ENCODE measurements around the gene TFG.

Gene TFG

DNA sequence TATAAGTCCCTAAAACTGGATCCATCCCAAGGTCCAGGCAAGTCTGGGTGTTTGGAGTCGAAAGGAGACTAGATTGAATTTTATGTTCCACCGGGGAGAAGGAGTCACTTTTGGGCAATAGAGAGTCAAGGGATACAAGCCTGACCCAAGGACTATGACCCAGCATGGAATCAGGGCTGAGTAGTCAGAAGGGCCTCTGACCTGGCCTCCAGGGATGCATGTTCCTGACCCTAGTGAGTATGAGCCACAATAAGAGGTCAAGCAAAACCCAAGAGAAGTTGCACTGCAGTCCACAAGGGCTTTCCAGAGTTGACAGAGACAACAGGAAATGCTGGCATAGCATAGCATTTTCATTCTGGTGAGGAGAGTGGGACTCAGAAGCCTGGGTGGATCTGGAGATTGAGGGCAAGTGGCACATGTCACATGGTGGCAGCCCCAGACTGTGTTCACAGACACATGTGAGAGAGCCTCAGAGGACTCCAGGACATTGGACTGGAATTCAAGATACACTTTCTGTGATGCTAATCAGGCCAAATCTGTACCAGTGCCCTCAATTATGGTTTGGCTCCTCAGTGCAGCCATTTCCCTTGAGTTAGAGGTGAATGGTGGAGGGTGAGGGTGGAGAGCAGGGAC, 66.9 kb downstream of the TFG start:
- TF ChIP-seq, protein P1, sequence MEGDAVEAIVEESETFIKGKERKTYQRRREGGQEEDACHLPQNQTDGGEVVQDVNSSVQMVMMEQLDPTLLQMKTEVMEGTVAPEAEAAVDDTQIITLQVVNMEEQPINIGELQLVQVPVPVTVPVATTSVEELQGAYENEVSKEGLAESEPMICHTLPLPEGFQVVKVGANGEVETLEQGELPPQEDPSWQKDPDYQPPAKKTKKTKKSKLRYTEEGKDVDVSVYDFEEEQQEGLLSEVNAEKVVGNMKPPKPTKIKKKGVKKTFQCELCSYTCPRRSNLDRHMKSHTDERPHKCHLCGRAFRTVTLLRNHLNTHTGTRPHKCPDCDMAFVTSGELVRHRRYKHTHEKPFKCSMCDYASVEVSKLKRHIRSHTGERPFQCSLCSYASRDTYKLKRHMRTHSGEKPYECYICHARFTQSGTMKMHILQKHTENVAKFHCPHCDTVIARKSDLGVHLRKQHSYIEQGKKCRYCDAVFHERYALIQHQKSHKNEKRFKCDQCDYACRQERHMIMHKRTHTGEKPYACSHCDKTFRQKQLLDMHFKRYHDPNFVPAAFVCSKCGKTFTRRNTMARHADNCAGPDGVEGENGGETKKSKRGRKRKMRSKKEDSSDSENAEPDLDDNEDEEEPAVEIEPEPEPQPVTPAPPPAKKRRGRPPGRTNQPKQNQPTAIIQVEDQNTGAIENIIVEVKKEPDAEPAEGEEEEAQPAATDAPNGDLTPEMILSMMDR (IDR thresholded peaks at IDR 0.05) = no peak

GRCh38 chr3:100776746-100777145, 67.5 kb downstream of the TFG start:
- TF ChIP-seq, protein P1 (IDR thresholded peaks at IDR 0.05) = no peak

DNA sequence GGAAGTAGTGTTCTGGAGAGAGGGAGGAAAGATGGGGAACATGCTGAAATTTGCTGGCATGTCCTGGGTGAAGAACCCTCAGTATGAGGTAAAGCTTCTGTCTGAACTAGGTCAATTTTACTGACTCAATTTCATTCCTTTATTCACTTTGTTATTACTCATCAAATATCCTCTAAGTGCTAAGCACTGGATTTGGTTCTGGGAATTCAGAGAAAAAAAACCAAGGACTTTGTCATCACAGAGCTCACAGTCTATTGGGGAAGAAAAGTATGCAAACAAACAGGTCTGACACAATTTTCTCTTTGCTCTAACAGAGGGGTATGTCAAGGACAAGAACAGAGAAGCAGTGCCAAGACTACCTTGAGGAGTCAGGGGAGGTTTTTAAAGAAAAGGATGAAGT, 68.0 kb downstream of the TFG start:
- TF ChIP-seq, protein P1 (IDR thresholded peaks at IDR 0.05) = no peak

GRCh38 chr3:100779480-100779879, 70.2 kb downstream of the TFG start:
- TF ChIP-seq, protein P1 (IDR thresholded peaks at IDR 0.05) = no peak

DNA sequence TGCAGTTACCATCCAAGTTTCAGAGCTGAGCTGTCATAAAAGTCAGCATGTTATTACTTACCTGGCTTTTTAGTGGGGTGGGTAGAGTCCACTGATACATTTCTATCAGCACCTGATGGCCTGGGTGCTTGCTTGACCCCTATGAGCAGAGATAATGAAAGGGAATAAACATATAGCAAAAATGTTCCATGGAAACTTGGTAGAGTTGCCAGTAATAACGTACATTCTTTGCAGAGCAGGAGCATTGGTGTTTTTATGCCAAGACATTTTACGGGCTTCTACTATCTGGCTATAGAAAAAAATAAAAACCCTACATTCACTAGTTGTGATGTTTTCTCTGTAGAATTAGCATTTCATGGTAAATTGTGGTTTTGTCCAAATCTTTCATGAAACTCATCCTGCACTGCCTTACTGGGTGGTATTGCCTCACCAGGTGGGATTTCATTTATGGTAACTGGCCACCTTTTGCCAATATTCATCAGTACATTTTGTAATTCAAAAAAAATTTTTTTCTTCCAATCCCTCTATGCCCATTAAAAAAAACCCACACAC, 70.9 kb downstream of the TFG start:
- TF ChIP-seq, protein P1 (IDR thresholded peaks at IDR 0.05) = no peak

DNA sequence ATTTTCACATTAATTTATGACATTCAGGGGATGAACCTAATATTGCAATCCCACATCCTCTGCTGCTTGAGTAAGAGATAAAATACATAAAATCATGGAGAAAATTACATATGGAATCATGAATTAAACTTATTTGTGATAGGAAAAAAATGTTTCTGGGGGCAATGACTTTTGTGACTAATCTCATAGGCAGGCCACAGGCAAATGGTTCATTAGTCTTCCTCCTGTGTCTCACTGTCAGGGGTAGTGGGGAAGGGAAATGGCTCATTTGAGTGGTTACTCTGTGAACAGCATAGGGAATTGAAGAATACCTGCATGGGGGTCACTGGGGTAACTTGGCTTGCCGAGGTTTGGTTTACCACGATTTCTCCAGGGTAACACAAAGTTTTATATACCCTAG, 72.0 kb downstream of the TFG start:
- TF ChIP-seq, protein P1 (IDR thresholded peaks at IDR 0.05) = no peak

DNA sequence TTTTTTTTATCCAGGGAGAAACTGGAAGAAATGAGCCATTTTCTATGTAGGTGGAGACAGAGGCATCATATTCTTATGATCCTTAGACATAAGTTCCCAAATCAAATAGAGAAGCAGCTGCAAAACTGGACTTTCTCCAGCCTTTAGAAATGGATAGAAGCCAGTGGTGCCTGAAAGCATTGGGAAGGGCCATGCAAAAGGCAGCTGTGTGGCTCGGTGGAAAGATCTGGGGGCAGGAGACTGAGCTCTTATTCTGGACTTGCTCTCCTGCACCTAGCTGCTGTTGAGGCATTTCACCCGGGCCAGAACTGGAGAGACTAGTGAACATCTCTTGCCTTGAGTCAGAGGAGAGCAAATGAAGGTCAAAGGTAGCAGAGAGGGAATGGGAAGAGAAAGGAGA, 73.1 kb downstream of the TFG start:
- TF ChIP-seq, protein P1 (IDR thresholded peaks at IDR 0.05) = no peak

DNA sequence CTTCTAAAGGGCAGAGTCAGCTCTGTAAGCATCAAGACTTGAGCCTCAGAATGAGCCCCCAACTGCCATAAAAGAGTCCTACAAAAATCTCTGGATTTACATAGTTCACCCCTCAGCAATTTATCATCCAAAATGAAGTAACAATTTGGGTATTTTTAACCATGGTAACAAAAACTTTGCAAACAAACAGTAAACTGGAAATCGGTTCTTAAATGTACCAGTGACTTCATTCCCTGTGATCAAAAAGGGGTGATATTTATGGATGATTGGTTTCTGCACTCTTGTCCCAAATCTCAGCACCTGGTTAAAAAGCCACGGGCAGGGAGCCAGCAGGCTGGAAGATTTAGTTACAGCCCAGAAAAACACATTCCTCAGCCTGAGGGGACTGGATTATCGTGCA, 73.6 kb downstream of the TFG start:
- TF ChIP-seq, protein P1 (IDR thresholded peaks at IDR 0.05) = no peak
